DMS53 (cell line): Measurements from ENCODE around the gene TGFBR3.

Experiments used
- DNase-seq: peaks from one replicate; lab custom pipeline; 2025; lab: John Stamatoyannopoulos, UW

Gene TGFBR3

GRCh38 chr1:91754816-91755580, 131.0 kb downstream of the TGFBR3 start:
- DNase-seq, result no peak

- DNase-seq, result peak; percentile 70
These were observed 131.6 kb downstream of the TGFBR3 start for GRCh38 chr1:91754348-91754747.

- DNase-seq, result no peak
These were observed 132.1 kb downstream of the TGFBR3 start for GRCh38 chr1:91753878-91754277.

- no peak for DNase-seq
These were observed 133.6 kb downstream of the TGFBR3 start for GRCh38 chr1:91752324-91752723.

GRCh38 chr1:91751275-91751674, 134.7 kb downstream of the TGFBR3 start:
- DNase-seq, result no peak

- DNase-seq, result no peak
These were observed 135.5 kb downstream of the TGFBR3 start for GRCh38 chr1:91750398-91750996.

GRCh38 chr1:91749788-91750231, 136.1 kb downstream of the TGFBR3 start:
- DNase-seq, result no peak

- DNase-seq, result no peak
These were observed 138.3 kb downstream of the TGFBR3 start for GRCh38 chr1:91747666-91748065.

GRCh38 chr1:91746728-91747338, 139.1 kb downstream of the TGFBR3 start:
- peak; percentile 19 for DNase-seq

GRCh38 chr1:91745640-91746373, 140.1 kb downstream of the TGFBR3 start:
- DNase-seq, result no peak

GRCh38 chr1:91744953-91745639, 140.9 kb downstream of the TGFBR3 start:
- DNase-seq, result peak; percentile 37

- DNase-seq, result peak; percentile 55
These were observed 143.1 kb downstream of the TGFBR3 start for GRCh38 chr1:91742848-91743292.

GRCh38 chr1:91741906-91742305, 144.0 kb downstream of the TGFBR3 start:
- peak; percentile 20 for DNase-seq

- DNase-seq, result no peak
These were observed 144.7 kb downstream of the TGFBR3 start for GRCh38 chr1:91741301-91741700.

GRCh38 chr1:91737650-91738049, 148.3 kb downstream of the TGFBR3 start:
- no peak for DNase-seq

GRCh38 chr1:91736715-91737615, 149.0 kb downstream of the TGFBR3 start:
- no peak for DNase-seq

GRCh38 chr1:91736146-91736714, 149.7 kb downstream of the TGFBR3 start:
- no peak for DNase-seq

GRCh38 chr1:91735266-91735845, 150.6 kb downstream of the TGFBR3 start:
- DNase-seq, result no peak

GRCh38 chr1:91734761-91735160, 151.2 kb downstream of the TGFBR3 start:
- DNase-seq, result no peak

GRCh38 chr1:91733108-91733710, 152.7 kb downstream of the TGFBR3 start:
- no peak for DNase-seq
